ENCODE data around the gene VCL.

VCL gene

DNA sequence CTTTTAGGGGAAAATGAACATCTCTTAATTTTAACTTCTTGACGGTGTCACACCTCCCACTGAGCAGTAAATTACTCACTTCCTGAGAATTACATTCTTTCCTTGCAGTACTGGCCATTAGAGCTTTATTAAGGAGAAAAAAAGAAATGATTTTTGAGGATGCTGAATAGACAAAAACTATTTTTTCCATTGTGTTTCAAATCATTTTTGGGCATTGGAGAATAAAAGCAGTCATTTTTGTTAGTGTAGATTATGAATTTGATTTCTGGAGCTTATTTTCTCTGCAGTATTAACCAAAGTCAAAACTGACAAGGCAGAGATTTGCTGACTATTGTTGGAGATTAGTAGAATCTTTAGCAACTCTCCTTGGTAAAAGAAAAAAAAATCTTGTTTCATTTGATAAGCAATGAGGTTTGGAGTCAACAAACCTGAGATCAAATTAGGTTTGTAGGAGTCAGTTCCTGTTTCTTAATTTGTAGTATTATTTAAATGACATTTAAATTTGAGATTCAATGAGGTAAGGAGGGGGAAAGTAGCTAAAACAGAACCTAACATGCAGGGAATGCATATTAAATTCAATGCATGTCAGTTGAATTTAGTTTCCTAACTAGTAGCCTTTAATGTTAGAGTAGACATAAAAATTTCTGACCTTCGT, 82.1 kb downstream of the VCL start:
- no CpG with 5 or more reads among the region's 2 CpGs for WGBS
- H2BK5ac ChIP-seq (ENCODE audit: low read depth, low read length, poor library complexity, severe bottlenecking), result no peak overlapping the region
- no peak overlapping the region for H3K14ac ChIP-seq (ENCODE audit: low read length in 2 of 2)
- H3K79me1 ChIP-seq (replicated peaks; ENCODE audit: low read length, poor library complexity, severe bottlenecking), result peaks cover 1% of the 10 kb centered on the region
- peaks cover 5% of the 10 kb centered on the region for H3K4me1 ChIP-seq (ENCODE audit: control insufficient read depth, insufficient read depth, low read depth, low read length)
- H3K18ac ChIP-seq (ENCODE audit: low read depth in 1 of 2, low read length in 2 of 2), result no peak overlapping the region
- no peak for DNase-seq
- no peak overlapping the region for H3K23ac ChIP-seq (ENCODE audit: low read length in 2 of 2)
- no peak overlapping the region for H3K4me3 ChIP-seq (ENCODE audit: insufficient read depth in 1 of 2, low read depth in 1 of 2, low read length in 2 of 2)
- H3K27ac ChIP-seq (ENCODE audit: low read length, poor library complexity, severe bottlenecking), result peak overlapping the region; percentile 88
- no peak overlapping the region for H3K4me2 ChIP-seq (ENCODE audit: low read length, poor library complexity, severe bottlenecking)
- H4K8ac ChIP-seq (ENCODE audit: low read length), result no peak overlapping the region
- H3K9ac ChIP-seq (ENCODE audit: low read length), result peak overlapping the region; percentile 61
- peaks cover 15 to 49% of the 10 kb centered on the region in 2 experiments for H3K36me3 ChIP-seq (ENCODE audit: control insufficient read depth in 1 of 2, insufficient read depth in 2 of 2, low read depth in 1 of 2, low read length in 2 of 2)
- no peak overlapping the region for H2AFZ ChIP-seq (ENCODE audit: low read depth, low read length)
- H2BK120ac ChIP-seq (ENCODE audit: low read depth, low read length), result no peak overlapping the region
- no peak overlapping the region for H4K91ac ChIP-seq (ENCODE audit: low read length)
- H2AK5ac ChIP-seq (ENCODE audit: low read length, severe bottlenecking), result no peak overlapping the region
- H2BK15ac ChIP-seq (ENCODE audit: low read depth, poor library complexity, severe bottlenecking), result no peak overlapping the region
- H3K9me3 ChIP-seq (ENCODE audit: control insufficient read depth, low read length), result no peaks in the 10 kb centered on the region
- H3K4ac ChIP-seq (ENCODE audit: low read depth in 1 of 2, low read length in 2 of 2), result no peak overlapping the region
- no peaks in the 10 kb centered on the region for H3K27me3 ChIP-seq (ENCODE audit: control insufficient read depth in 1 of 2, insufficient read depth in 1 of 2, low read length in 2 of 2)
- no peak overlapping the region for H2BK12ac ChIP-seq (ENCODE audit: low read length in 2 of 2)

GRCh38 chr10:74081192-74081803, 83.4 kb downstream of the VCL start:
- Histone ChIP-seq H4K91ac (ENCODE audit: low read length) (no peak overlapping the region), H3K9ac (ENCODE audit: low read length) (peak overlapping the region; percentile 61), H2AFZ (ENCODE audit: low read depth, low read length) (no peak overlapping the region), H3K14ac (ENCODE audit: low read length in 2 of 2) (no peak overlapping the region), H3K4me3 (ENCODE audit: insufficient read depth in 1 of 2, low read depth in 1 of 2, low read length in 2 of 2) (no peak overlapping the region), H2AK5ac (ENCODE audit: low read length, severe bottlenecking) (no peak overlapping the region), H3K18ac (ENCODE audit: low read depth in 1 of 2, low read length in 2 of 2) (no peak overlapping the region), H2BK120ac (ENCODE audit: low read depth, low read length) (no peak overlapping the region), H3K9me3 (ENCODE audit: control insufficient read depth, low read length) (no peaks in the 10 kb centered on the region), H2BK5ac (ENCODE audit: low read depth, low read length, poor library complexity, severe bottlenecking) (peak overlapping the region; percentile 73), H3K4me1 (ENCODE audit: control insufficient read depth, insufficient read depth, low read depth, low read length) (peaks cover under 1% of the 10 kb centered on the region), H3K79me1 (replicated peaks; ENCODE audit: low read length, poor library complexity, severe bottlenecking) (peaks cover 3% of the 10 kb centered on the region), H3K36me3 (ENCODE audit: control insufficient read depth in 1 of 2, insufficient read depth in 2 of 2, low read depth in 1 of 2, low read length in 2 of 2) (peaks cover 13 to 48% of the 10 kb centered on the region in 2 experiments), H3K4me2 (ENCODE audit: low read length, poor library complexity, severe bottlenecking) (no peak overlapping the region), H3K23ac (ENCODE audit: low read length in 2 of 2) (no peak overlapping the region), H2BK15ac (ENCODE audit: low read depth, poor library complexity, severe bottlenecking) (no peak overlapping the region), H3K4ac (ENCODE audit: low read depth in 1 of 2, low read length in 2 of 2) (no peak overlapping the region), H4K8ac (ENCODE audit: low read length) (no peak overlapping the region), H2BK12ac (ENCODE audit: low read length in 2 of 2) (no peak overlapping the region), H3K27me3 (ENCODE audit: control insufficient read depth in 1 of 2, insufficient read depth in 1 of 2, low read length in 2 of 2) (no peaks in the 10 kb centered on the region), H3K27ac (ENCODE audit: low read length, poor library complexity, severe bottlenecking) (peak overlapping the region; percentile 72)
- WGBS, result 66% methylated on average over 4 of the region's 4 CpGs
- peak; percentile 74 for DNase-seq

GRCh38 chr10:74081941-74082718, 84.2 kb downstream of the VCL start:
- H3K4me2 ChIP-seq (ENCODE audit: low read length, poor library complexity, severe bottlenecking), result no peak overlapping the region
- H2BK15ac ChIP-seq (ENCODE audit: low read depth, poor library complexity, severe bottlenecking), result no peak overlapping the region
- 89% methylated on average over 3 of the region's 5 CpGs for WGBS
- peak overlapping the region; percentile 19 for H2AK5ac ChIP-seq (ENCODE audit: low read length, severe bottlenecking)
- H3K4ac ChIP-seq (ENCODE audit: low read depth in 1 of 2, low read length in 2 of 2), result no peak overlapping the region
- no peak overlapping the region for H3K14ac ChIP-seq (ENCODE audit: low read length in 2 of 2)
- no peak overlapping the region for H3K18ac ChIP-seq (ENCODE audit: low read depth in 1 of 2, low read length in 2 of 2)
- H3K4me1 ChIP-seq (ENCODE audit: control insufficient read depth, insufficient read depth, low read depth, low read length), result no peaks in the 10 kb centered on the region
- H2BK120ac ChIP-seq (ENCODE audit: low read depth, low read length), result no peak overlapping the region
- no peaks in the 10 kb centered on the region for H3K27me3 ChIP-seq (ENCODE audit: control insufficient read depth in 1 of 2, insufficient read depth in 1 of 2, low read length in 2 of 2)
- peaks cover 12 to 43% of the 10 kb centered on the region in 2 experiments for H3K36me3 ChIP-seq (ENCODE audit: control insufficient read depth in 1 of 2, insufficient read depth in 2 of 2, low read depth in 1 of 2, low read length in 2 of 2)
- H3K23ac ChIP-seq (ENCODE audit: low read length in 2 of 2), result no peak overlapping the region
- no peak overlapping the region for H2BK5ac ChIP-seq (ENCODE audit: low read depth, low read length, poor library complexity, severe bottlenecking)
- no peak overlapping the region for H2AFZ ChIP-seq (ENCODE audit: low read depth, low read length)
- no peak overlapping the region for H4K91ac ChIP-seq (ENCODE audit: low read length)
- peaks cover 4% of the 10 kb centered on the region for H3K79me1 ChIP-seq (replicated peaks; ENCODE audit: low read length, poor library complexity, severe bottlenecking)
- no peak overlapping the region for H3K27ac ChIP-seq (ENCODE audit: low read length, poor library complexity, severe bottlenecking)
- no peaks in the 10 kb centered on the region for H3K9me3 ChIP-seq (ENCODE audit: control insufficient read depth, low read length)
- H3K4me3 ChIP-seq (ENCODE audit: insufficient read depth in 1 of 2, low read depth in 1 of 2, low read length in 2 of 2), result no peak overlapping the region
- H2BK12ac ChIP-seq (ENCODE audit: low read length in 2 of 2), result no peak overlapping the region
- DNase-seq, result no peak
- H4K8ac ChIP-seq (ENCODE audit: low read length), result no peak overlapping the region
- H3K9ac ChIP-seq (ENCODE audit: low read length), result peak overlapping the region; percentile 61

DNA sequence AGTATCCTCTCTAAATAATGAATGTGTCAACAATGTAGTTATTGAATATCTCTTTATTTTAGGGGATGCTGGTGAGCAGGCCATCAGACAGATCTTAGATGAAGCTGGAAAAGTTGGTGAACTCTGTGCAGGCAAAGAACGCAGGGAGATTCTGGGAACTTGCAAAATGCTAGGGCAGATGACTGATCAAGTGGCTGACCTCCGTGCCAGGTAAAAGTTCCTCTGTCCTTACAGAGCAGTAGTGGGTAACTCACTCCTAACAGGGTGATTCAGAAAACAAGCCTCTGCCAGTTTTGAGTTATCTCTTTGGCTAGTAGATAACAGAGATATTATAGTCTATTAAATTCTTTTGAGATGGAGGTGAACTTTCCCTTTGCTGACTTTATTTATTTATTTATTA, 85.4 kb downstream of the VCL start:
- Histone ChIP-seq H3K79me1 (replicated peaks; ENCODE audit: low read length, poor library complexity, severe bottlenecking) (peaks cover 5% of the 10 kb centered on the region), H3K4me3 (ENCODE audit: insufficient read depth in 1 of 2, low read depth in 1 of 2, low read length in 2 of 2) (no peak overlapping the region), H3K14ac (ENCODE audit: low read length in 2 of 2) (no peak overlapping the region), H3K36me3 (ENCODE audit: control insufficient read depth in 1 of 2, insufficient read depth in 2 of 2, low read depth in 1 of 2, low read length in 2 of 2) (peaks cover 16 to 44% of the 10 kb centered on the region in 2 experiments), H3K4ac (ENCODE audit: low read depth in 1 of 2, low read length in 2 of 2) (no peak overlapping the region), H4K8ac (ENCODE audit: low read length) (no peak overlapping the region), H2AK5ac (ENCODE audit: low read length, severe bottlenecking) (no peak overlapping the region), H3K27me3 (ENCODE audit: control insufficient read depth in 1 of 2, insufficient read depth in 1 of 2, low read length in 2 of 2) (no peaks in the 10 kb centered on the region), H2BK120ac (ENCODE audit: low read depth, low read length) (no peak overlapping the region), H3K4me2 (ENCODE audit: low read length, poor library complexity, severe bottlenecking) (no peak overlapping the region), H2BK5ac (ENCODE audit: low read depth, low read length, poor library complexity, severe bottlenecking) (no peak overlapping the region), H3K23ac (ENCODE audit: low read length in 2 of 2) (no peak overlapping the region), H3K9me3 (ENCODE audit: control insufficient read depth, low read length) (no peaks in the 10 kb centered on the region), H2BK12ac (ENCODE audit: low read length in 2 of 2) (no peak overlapping the region), H3K9ac (ENCODE audit: low read length) (peak overlapping the region; percentile 41), H3K27ac (ENCODE audit: low read length, poor library complexity, severe bottlenecking) (no peak overlapping the region), H2BK15ac (ENCODE audit: low read depth, poor library complexity, severe bottlenecking) (no peak overlapping the region), H3K18ac (ENCODE audit: low read depth in 1 of 2, low read length in 2 of 2) (no peak overlapping the region), H2AFZ (ENCODE audit: low read depth, low read length) (no peak overlapping the region), H3K4me1 (ENCODE audit: control insufficient read depth, insufficient read depth, low read depth, low read length) (no peaks in the 10 kb centered on the region), H4K91ac (ENCODE audit: low read length) (no peak overlapping the region)
- DNase-seq, result no peak
- WGBS, result 98% methylated on average over 2 of the region's 2 CpGs

Measured in mesenchymal stem cell (in vitro differentiated cells and primary cell).